Astrocyte of the cerebellum (primary cell): ENCODE results near the gene ZXDC.

Source experiments
- DNase-seq: peaks from one replicate; pipeline ENCODE4 v3.0.0-alpha.2; 2011; ENCODE audit warnings: low read depth
- H3K4me3 ChIP-seq: 2 replicates; pipeline ENCODE4 v1.5.1; 2011; ENCODE audit warnings: mild to moderate bottlenecking, low read depth, low read length, moderate library complexity
- CTCF ChIP-seq: IDR thresholded peaks from 2 replicates; pipeline ENCODE4 v1.5.1; 2012; ENCODE audit warnings: low read length, low read depth, moderate library complexity, mild to moderate bottlenecking; ENCODE audit errors: missing control alignments
- in situ Hi-C: cut with HindIII; loops from 2 replicates; pipeline ENCODE4 v1.10.0; 2017; ENCODE audit warnings: low sequenced_read_pairs

The ZXDC gene

GRCh38 chr3:126493051-126493450 lies 17.4 kb upstream of the ZXDC start:
- no peak overlapping the region for H3K4me3 ChIP-seq
- no peak for TF ChIP-seq CTCF
- in situ Hi-C loops = no loop called here
- DNase-seq = no peak

- in situ Hi-C loops = no loop called here
- no peak overlapping the region for H3K4me3 ChIP-seq
- no peak for DNase-seq
- no peak for TF ChIP-seq CTCF
These were observed 15.7 kb upstream of the ZXDC start for GRCh38 chr3:126491221-126492013.

- no peak for DNase-seq
- TF ChIP-seq CTCF = no peak
- no peak overlapping the region for H3K4me3 ChIP-seq
- in situ Hi-C loops = no loop called here
These were observed 14.9 kb upstream of the ZXDC start for GRCh38 chr3:126490619-126491018.

GRCh38 chr3:126488886-126489569 lies 13.3 kb upstream of the ZXDC start:
- in situ Hi-C loops = no loop called here
- no peak overlapping the region for H3K4me3 ChIP-seq
- TF ChIP-seq CTCF = no peak
- no peak for DNase-seq

GRCh38 chr3:126488185-126488584 lies 12.5 kb upstream of the ZXDC start:
- no peak for DNase-seq
- in situ Hi-C loops = no loop called here
- TF ChIP-seq CTCF = no peak
- no peak overlapping the region for H3K4me3 ChIP-seq

- no peak for DNase-seq
- in situ Hi-C loops = no loop called here
- TF ChIP-seq CTCF = peak; percentile 12
- H3K4me3 ChIP-seq = no peak overlapping the region
These were observed 11.6 kb upstream of the ZXDC start for GRCh38 chr3:126487151-126487771.
